GM18861 (cell line): ENCODE measurements around the gene RRAS2.

Source experiments
- ATAC-seq: cut with Tn5 transposase; IDR thresholded peaks from one replicate; pipeline ENCODE4 v1.9.1; 2021; ENCODE audit not compliant: unreplicated experiment

The RRAS2 gene

DNA sequence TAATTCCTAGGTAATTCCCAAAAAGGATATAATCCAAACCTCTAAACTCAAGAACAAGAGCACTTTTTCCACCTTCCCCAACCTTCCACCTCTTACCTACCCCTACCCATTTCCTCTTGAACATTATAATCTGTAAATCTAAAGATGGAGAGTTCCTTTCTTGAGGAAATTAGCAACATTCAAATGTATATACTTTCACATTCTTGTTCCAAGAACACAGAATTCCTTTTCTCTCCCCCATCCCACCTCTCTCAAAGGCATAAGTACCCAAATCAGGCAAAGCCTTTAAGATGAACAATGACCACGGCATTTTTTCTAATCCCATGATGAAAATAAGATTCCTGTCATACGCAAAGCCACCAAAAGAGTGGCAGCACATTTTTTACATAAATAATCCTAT, 18.3 kb downstream of the RRAS2 start:
- ATAC-seq = no peak

DNA sequence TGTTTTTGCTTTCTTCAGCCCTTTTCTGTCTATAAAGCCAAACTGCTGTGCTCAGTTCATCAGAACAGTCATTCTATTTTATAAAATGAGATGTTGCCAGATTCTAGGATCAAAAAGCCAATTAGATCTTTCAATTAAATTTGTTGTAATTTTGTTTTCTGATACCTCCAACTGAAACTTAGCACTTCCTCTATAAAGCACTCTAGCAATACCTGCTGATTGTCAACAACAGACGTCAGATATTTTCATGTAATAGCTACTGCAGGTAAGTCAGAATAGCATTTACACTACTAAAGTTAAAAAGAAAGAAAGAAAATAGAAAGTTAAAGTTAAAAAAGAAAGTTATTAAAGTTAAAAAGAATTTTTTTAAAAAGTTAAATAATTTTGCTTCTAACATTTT, 19.6 kb downstream of the RRAS2 start:
- no peak for ATAC-seq

DNA sequence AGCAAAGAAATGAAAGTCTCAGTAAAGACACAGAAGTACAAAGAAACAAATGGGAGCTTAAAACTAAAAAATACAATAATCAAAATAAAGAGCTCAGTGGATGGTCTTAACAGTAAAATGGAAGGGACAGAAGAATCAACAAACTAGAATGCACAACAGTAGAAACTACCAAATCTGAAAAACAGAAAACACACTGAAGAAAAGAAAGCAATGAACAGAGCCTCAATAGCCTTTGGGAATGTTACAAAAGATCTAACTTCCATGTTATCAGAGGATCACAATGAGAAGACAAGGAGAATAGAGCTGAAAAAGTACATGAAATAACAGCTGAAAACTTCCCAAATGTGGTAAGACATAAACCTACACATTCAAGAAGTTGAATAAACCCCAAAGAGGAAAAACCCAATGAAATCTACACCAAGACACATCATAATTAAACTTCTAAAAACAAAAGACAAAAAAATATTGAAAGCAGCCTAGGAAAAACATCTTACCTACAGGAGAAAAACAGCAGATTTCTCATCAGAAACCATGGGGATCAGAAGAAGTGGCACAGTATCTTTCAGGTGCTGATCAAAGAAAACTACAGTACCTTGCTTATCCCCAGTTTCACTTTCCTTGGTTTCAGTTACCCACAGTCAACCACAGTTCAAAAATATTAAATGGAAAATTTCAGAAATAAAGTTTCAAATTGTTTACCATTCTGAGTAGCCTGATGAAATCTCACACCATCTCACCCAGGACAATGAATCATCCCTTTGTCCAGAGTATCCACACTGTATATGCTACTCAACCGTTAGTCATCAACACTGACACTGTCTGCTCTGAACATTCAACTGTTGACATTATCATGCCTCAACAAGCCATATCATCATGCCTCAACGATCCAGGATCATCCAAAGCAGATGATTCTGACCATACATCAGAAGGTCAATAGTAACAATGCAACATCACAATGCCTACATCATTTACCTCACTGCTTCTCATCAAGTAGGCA, 22.2 kb downstream of the RRAS2 start:
- ATAC-seq = no peak

DNA sequence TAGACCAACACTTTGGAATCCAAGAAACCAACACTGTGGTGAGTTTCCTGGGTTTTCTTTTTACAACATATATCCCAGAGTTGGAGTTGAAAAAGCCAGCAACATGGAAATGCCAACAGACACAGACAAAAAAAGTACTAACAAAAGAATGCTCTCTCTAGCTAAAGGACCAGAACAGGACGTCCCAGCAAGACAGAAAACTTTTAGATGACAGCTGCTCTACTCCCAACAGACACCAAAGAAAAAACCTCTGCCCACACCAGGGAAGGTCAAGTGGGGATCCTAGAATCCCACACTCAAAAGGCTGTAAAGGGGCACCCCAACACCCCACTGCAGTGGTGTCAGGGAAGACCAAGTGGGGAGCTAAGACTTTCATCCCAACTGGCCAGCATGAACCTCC, 23.3 kb downstream of the RRAS2 start:
- ATAC-seq = no peak

DNA sequence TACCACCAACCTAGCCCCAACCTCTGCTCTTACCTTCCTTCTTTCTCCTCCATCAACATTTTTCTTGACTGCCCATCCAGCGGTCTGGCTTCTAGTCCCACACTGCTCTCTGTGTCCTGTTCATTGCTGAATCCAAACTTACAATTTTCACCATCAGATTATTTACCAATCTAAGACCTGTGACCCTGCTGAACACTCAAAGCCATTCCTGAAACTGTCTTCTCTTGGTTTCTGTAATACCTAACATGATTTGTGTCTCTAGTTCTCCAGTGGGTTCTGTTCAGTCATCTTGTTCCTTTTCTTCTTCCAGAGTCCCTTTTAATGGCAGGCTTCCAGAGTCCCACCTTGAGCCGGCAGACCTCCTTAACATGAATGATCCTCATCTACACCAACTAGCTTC, 24.1 kb downstream of the RRAS2 start:
- ATAC-seq = peak; percentile 36

DNA sequence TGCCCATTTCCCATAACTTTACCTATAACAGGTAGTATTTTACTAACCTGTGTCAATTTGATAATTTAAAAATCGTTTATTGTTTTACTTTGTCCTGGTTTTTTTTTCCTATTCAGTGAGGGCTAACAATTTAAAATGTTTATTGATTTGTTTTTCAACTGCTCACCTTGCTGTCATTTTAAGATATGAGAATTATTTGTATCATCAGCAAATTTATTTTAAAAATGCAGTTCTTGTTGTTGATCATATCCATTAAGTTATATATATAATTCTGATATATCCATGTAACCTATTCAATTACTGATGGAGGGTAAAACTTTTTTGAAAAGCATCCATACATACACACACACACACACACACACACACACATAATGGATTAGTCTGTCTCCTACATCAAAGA, 24.8 kb downstream of the RRAS2 start:
- ATAC-seq = no peak

DNA sequence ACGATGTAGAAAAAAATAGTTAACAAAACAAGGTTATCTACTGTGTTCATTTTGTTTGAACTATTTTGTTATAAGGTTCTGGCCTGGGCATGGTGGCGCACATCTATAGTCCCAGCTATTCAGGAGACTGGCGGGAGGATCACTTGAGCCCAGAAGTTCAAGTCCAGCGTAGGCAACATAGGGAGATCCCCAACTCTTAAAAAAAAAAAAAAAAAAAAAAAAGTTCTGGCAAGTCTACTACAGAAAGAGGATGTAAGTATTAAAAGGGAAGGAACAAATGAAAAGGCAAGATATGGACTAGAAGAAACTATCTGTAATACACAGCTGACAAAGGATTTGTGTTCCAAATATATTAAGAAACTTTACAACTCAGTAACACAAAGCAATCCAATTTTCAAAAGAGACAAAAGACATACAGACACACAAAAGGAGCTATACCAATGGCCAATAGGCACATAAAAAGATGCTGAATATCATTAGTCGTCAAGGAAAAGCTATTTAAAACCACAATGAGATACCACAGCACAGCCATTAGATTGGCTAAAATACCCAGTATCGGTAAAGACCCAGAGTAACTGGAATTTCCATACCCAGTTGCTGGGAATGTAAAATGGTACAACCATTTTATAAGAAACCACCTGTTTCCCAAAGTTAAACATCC, 27.4 kb downstream of the RRAS2 start:
- peak; percentile 35 for ATAC-seq

DNA sequence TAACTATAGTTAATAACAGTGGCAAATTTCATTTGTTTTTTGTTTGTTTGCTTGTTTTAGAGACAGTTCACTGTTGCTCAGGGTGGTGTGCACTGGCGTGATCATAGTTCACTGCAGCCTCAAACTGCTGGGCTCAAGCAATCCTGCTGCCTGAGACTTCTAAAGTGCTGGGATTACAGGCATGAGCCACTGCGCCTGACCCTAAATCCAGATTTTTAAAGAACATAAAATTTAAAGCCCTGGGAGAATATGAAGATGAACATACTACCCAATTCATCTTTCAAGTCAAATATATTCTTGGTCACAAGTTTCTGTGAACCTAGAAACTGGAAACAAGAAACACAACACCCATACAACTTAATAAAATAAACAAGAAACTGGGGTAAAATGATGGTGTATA, 28.1 kb downstream of the RRAS2 start:
- ATAC-seq = no peak

DNA sequence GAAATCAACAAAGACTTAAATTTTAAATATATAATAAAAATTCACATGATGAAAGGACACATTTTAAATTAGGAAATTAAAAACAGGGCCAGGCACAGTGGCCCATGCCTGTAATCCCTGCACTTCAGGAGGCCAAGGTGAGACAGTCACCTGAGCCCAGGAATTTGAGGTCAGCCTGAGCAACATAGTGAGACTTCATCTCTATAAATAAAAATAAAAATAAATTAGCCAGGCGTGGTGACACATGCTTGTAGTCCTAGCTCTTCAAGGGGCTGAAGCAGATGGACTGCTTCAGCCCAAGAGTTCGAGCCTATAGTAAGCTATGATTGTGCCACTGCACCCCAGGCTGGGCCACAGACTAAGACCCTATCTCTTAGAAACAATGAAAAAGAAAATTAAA, 29.3 kb downstream of the RRAS2 start:
- no peak for ATAC-seq

DNA sequence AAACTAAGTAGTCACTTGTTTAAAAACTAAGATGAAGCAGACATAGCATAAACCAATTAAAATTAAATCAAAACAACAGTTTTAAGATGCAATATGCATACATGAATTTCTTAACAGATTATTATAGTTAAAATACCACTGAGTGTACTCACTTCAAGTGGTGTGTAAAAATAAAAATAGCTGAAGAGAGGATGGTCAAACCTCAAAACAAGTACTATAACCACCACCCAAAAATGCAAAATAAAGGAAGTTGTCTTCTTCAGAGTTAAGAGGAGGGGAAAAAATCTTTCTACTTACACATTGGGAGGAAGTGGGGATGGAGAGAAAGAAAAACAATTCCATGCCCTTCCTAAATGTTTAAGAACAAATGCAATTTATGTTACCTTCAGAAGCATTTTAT, 31.9 kb downstream of the RRAS2 start:
- ATAC-seq = peak; percentile 26

DNA sequence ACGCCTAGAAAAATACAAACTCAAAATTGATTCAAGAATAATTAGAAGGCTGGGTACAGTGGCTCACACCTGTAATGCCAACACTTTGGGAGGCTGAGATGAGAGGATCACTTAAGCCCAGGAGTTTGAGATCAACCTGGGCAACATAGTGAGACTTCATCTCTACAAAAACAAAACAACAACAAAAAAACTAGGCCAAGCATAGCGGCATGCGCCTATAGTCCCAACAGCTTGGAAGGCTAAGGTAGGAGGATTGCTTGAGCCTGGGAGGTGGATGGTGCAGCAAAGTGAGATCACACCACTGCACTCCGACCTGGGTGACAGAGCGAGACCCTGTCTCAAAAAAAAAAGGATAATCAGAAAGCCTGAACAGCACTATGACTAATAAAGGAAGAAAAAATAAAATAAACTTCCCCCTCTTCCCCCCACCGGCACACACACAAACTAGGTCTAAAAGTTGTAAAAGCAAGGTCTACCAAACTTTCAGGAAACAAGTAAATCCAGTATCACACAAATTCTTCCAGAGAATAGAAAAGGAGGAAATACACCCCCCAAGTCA, 35.8 kb downstream of the RRAS2 start:
- ATAC-seq = no peak

DNA sequence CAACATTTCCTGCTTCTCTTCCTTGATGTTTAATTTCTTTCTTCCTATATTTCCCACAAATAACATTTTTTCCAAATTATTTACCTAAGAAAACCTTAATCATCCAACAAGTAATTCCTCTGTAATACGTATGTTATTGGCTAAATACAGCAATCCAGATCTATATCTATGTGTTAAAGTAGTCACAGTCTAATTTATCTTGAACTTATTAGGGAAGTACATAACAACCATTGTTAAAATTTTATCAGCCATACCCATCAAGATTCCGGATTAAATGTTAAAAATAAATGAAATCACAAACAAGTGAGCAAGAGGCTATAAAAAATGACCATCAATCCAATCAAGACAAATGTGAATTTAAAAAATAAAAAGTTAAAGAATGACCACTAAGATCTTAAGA, 36.5 kb downstream of the RRAS2 start:
- ATAC-seq = no peak

DNA sequence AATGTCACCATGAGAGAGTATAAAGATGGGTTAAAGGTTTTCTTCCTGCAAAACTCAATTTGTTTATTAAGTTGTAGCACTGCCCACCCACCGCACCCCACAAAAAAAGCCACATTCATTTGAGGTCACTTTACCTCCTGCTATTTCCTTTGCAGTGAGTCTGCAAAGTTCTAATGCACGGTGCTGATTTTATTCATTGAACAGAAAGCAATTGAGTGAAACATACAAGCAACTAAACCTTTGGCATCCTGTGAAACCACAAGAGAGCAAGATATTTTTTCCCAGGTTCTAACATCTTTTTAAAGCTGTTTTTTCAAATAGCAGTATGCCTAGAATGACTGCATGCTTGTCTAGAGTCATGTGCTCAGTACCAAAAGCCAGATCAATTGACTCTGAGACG, 39.0 kb downstream of the RRAS2 start:
- peak; percentile 51 for ATAC-seq

DNA sequence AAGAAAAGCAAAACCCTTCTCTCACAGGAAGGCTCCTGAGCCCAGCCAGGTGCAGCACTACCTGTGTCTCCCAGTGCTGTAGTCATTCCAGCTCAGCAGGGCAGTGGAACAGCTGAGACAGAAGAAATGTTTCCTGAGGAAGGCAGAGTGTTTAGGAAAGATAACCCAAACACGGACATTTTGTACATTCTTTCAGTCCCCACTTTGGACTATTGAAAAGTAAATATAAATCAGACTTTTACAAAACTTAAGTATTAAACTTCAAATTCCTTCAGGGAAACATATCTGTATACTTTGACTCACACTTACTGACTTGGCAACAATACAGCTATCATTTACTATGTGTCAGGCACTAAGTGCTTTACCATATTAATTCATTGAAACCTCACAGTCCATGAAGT, 40.4 kb downstream of the RRAS2 start:
- no peak for ATAC-seq

DNA sequence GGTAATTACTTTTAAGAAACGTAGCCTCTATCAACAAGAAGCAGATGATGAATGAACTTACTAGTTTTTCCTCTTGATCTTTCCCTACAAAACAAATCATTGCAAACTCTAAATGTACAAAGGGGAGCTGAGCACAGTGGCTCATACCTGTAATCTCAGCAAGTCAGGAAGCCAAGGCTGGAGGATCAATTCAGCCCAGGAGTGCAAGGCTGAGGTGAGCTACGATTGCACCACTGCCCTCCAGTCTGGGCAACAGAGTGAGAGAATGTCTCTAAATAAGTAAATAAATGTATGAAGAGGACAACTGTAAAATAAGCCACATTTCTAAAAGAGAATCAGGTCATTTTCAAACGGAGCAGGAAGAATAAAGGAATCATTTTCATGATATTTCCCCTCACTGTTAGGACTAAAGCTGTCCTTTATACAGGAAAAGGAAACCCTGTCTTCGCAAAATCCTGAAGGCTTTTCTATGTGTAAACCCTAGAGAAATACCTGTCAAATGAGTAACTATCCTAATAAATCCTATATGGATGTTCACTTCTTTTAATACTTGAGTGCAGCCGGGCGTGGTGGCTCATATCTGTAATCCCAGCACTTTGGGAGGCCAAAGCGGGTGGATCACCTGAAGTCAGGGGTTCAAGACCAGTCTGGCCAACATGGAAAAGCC, 41.2 kb downstream of the RRAS2 start:
- ATAC-seq = no peak

DNA sequence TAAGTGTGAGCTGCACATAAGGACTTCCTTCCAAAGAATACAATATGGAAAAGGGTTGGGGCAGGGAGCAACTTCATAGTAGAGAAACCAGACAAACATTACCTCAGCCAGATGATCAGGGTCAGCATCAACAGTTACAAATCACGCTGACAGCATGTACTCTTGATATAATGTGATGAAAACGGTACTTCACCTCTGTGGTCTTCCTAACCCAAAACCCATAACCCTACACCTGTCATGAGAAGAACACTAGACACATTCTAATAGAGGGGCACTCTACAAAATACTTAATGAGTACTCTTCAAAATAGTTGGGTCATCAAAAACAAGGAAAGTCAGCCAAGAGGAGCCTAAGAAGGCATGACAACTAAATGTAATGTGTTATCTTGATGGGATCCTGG, 43.9 kb downstream of the RRAS2 start:
- peak; percentile 37 for ATAC-seq

DNA sequence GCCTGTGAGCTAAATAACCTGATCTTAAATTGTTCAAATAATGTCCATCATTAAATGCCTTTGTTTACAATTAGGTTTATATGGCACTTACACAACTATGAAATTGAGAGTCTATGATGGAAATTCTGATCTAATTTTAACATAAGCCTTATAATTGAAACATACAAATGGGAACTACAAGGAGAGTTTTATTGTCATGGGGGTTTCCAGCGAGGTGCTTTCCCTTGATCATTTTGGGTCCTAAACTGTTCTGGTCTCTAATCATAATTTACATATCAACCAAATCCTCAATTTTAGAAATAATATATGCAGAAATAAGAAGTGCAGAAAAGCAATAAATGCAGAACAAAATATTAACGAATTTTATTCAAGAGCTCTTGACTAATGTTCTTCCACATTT, 44.9 kb downstream of the RRAS2 start:
- ATAC-seq = no peak

DNA sequence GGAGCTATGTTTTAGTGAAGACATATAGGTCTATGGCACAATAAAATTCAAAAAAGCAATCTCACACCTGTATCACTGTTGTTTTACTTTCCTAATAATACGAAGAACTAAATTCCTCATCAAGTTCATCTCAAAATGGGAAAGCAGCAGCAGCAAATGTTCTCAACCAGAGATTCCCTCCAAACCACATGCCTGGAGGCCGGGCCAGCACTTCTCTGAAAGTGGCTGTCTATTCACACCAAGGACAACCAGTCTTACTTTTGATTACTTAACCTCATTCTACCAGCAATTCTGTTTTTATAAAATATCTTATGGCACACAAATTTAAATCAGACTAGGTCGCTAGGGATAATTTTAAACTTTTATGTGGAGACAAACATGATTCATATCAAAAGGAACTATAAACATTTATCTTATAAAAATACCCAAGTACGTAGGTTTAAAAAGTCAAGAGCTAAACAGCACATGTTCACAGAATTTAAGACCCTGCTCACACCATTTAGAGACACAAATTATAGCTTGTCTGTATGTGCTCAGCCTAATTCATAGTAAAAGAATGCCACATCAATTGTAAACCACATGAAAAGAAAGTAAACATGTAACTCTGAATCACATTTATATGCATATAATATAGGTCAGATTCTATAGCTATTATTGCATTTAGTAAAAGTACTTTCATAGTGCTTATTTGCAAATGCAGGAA, 46.1 kb downstream of the RRAS2 start:
- ATAC-seq = no peak

DNA sequence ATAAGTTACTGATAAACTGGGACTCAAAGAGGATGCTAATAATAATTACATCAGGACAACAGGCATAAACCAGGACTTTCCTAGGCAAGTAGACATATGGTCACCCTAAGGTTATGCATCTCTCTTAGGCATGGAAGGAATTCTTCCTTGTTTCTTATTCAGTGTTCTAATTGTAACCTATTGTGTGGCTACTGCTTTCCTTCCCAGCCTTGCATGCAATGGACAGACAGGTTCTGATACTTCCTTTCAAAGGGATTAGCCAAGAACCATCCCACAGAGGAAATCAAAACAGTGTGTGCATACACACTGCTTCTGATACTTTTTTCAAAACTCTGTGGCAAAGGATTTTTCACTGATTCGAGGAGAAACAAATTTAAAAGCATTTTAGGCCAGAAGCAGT, 48.3 kb downstream of the RRAS2 start:
- ATAC-seq = no peak

DNA sequence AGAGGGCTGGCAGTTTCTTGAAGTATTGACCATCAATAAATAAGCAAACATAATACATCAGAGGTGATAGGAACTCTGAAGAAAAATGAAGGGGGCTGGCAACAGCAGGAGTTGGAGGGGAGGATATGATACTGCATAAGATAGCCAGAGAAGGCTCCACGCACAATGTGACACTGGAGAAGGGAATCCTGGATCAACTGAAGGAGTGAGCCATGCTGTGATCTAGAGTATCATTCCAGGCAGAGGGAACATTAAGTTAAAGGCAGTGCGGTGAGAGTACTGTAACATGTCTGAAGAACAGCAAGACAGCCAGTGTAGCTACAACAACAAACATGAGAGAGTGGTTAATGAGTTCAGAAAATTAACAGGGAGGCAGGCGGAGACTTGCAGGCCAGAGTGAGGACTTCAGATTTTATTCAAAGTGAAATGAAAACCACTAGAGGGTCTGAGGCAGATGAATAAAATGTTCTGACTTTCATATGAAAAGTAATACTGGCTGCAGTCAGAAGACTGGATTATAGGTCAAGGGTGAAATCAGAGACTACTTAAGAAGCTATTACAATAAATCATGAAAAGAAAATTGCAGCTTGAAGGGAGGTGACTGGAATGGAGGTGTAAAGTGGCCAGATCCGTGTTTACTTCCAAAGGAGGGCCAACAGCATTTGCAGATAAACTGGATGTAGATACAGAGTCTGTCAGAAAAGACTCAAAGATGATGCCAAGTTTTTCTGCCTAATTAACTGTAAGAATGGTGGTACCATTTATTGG, 49.4 kb downstream of the RRAS2 start:
- ATAC-seq = peak; percentile 21
